ENCODE results near the gene TEX10. TPM values are rescaled to one million over a fixed set of nuclear protein-coding genes. Genes with fewer than 3 reads are reported as not detected.

Gene TEX10
- total and polyA plus RNA-seq, 9 of the 15 experiments (the other 6 are each of a cell fraction or from before 2014, with no cell fraction given): 27.8 to 60.0 (median 47.9) TPM

GRCh38 chr9:100352727-100353505 lies at the start of gene TEX10 (continued):
- TF ChIP-seq SP2 (IDR thresholded peaks at IDR 0.05; ENCODE audit: extremely low read depth, low read depth, low read length, poor library complexity, severe bottlenecking) (no peak), DEAF1 (CRISPR knock-in tag; IDR thresholded peaks at IDR 0.05) (no peak), SIN3A (IDR thresholded peaks at IDR 0.05; ENCODE audit: borderline replicate concordance in 2 of 2, control insufficient read depth in 1 of 2, low read depth in 2 of 2, low read length in 2 of 2) (peak; percentile 56 to 79; a peak in 2 of 4 replicates), ZNF449 (CRISPR knock-in tag; IDR thresholded peaks at IDR 0.05) (no peak), ZFX (CRISPR knock-in tag; IDR thresholded peaks at IDR 0.05) (peak; percentile 76), ZSCAN32 (CRISPR knock-in tag; IDR thresholded peaks at IDR 0.05) (no peak), HDGF (IDR thresholded peaks at IDR 0.05) (no peak), LEF1 (IDR thresholded peaks at IDR 0.05) (no peak), ESRRB (CRISPR knock-in tag; IDR thresholded peaks at IDR 0.05; ENCODE audit: borderline replicate concordance) (no peak), KDM1A (IDR thresholded peaks at IDR 0.05) (no peak), HEY1 (CRISPR knock-in tag; IDR thresholded peaks at IDR 0.05; ENCODE audit: borderline replicate concordance) (no peak), FIP1L1 (IDR thresholded peaks at IDR 0.05; ENCODE audit: low read depth, low read length, poor library complexity, severe bottlenecking) (peak; percentile 88), SMARCA5 (IDR thresholded peaks at IDR 0.05) (no peak), NR2C2 (CRISPR knock-in tag; IDR thresholded peaks at IDR 0.05) (0 out of 2 replicates have a peak, but pooled peaks have one; percentile 44), NR2C2 (tag; IDR thresholded peaks at IDR 0.05) (no peak), ZNF3 (CRISPR knock-in tag; IDR thresholded peaks at IDR 0.05) (no peak), DNMT1 (IDR thresholded peaks at IDR 0.05) (no peak), RNF2 (IDR thresholded peaks at IDR 0.05) (peak; percentile 93), NCOA6 (IDR thresholded peaks at IDR 0.05) (no peak), MCM7 (IDR thresholded peaks at IDR 0.05) (no peak), ZNF717 (CRISPR knock-in tag; IDR thresholded peaks at IDR 0.05) (no peak), C11orf30 (IDR thresholded peaks at IDR 0.05; ENCODE audit: low read depth) (peak; percentile 62; the same call in 1 of the 2 replicates), CHAMP1 (IDR thresholded peaks at IDR 0.05) (no peak), EP400 (IDR thresholded peaks at IDR 0.05) (peak; percentile 94), ZNF224 (CRISPR knock-in tag; IDR thresholded peaks at IDR 0.05) (0 out of 2 replicates have a peak, but pooled peaks have one; percentile 22)
- TF ChIP-seq, protein P1, sequence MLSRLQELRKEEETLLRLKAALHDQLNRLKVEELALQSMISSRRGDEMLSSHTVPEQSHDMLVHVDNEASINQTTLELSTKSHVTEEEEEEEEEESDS (CRISPR knock-in tag; IDR thresholded peaks at IDR 0.05): no peak
